Loucy (cell line): ENCODE data around the gene EME2.

Experiments
- EZH2phosphoT487 ChIP-seq: fragments of 200-600 bp; IDR thresholded peaks from 2 replicates; pipeline ENCODE4 v1.6.1; 2018; ENCODE audit warnings: antibody characterized with exemption, mild to moderate bottlenecking, moderate library complexity, borderline replicate concordance
- TF ChIP-seq, protein P1 (sequence below): fragments of 200-600 bp; sonication (generic); conservative IDR thresholded peaks from 2 replicates; pipeline ENCODE4 v1.5.1; 2014; ENCODE audit warnings: mild to moderate bottlenecking, antibody characterized with exemption, low read length

DNA sequence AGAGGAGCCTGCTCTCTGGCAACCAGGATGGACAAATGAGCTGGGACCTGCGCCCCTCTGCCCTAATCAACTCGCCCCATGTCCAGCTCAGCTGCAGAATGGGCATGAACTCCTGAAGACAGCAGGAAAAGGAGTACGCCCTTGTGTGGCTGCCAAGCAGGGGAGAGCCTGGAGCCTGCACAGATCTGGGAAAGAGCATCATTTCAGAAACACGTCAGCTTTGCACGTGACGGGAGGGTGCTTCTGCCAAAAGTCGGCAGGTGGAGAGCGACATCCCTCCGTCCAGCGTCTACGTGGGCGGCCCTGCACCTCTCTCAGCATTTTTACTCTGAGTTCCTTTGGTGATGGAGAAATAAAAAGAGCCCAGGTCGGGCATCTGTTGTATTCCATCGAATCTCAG lies 19.8 kb upstream of the EME2 start:
- TF ChIP-seq, protein P1, sequence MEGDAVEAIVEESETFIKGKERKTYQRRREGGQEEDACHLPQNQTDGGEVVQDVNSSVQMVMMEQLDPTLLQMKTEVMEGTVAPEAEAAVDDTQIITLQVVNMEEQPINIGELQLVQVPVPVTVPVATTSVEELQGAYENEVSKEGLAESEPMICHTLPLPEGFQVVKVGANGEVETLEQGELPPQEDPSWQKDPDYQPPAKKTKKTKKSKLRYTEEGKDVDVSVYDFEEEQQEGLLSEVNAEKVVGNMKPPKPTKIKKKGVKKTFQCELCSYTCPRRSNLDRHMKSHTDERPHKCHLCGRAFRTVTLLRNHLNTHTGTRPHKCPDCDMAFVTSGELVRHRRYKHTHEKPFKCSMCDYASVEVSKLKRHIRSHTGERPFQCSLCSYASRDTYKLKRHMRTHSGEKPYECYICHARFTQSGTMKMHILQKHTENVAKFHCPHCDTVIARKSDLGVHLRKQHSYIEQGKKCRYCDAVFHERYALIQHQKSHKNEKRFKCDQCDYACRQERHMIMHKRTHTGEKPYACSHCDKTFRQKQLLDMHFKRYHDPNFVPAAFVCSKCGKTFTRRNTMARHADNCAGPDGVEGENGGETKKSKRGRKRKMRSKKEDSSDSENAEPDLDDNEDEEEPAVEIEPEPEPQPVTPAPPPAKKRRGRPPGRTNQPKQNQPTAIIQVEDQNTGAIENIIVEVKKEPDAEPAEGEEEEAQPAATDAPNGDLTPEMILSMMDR = no peak
- no peak for TF ChIP-seq EZH2phosphoT487
